GM23338 (cell line): ENCODE results near the gene TNF. TPM values are rescaled to one million over a fixed set of nuclear protein-coding genes. Genes with fewer than 3 reads are reported as not detected.

Source experiments
- ATAC-seq: fragments of 200-7000 bp; cut with Tn5 transposase; 3 replicates; pipeline ENCODE4 v1.9.1; 2020
- DNase-seq: peaks from one replicate; pipeline ENCODE4 v3.0.0-alpha.2; 2015; ENCODE audit warnings: low spot score
- H2AFZ ChIP-seq: fragments of 200-600 bp; sonication (generic); 2 replicates; pipeline ENCODE4 v1.8.0; 2016; ENCODE audit warnings: antibody characterized with exemption, mild to moderate bottlenecking, moderate library complexity
- H3F3A ChIP-seq: fragments of 200-600 bp; sonication (generic); replicated peaks from 2 replicates; pipeline ENCODE4 v1.8.0; 2017; ENCODE audit warnings: antibody characterized with exemption, mixed run types, low read depth
- H3K27ac ChIP-seq: fragments of 200-600 bp; sonication (generic); 2 replicates; pipeline ENCODE4 v1.6.1; 2016; ENCODE audit warnings: low read depth
- H3K27me3 ChIP-seq: fragments of 200-600 bp; sonication (generic); 2 replicates; pipeline ENCODE4 v1.8.0; 2016; ENCODE audit warnings: mild to moderate bottlenecking, mixed run types, moderate library complexity; ENCODE audit not compliant: insufficient read depth
- H3K36me3 ChIP-seq: fragments of 200-600 bp; sonication (generic); 2 replicates; pipeline ENCODE4 v1.8.0; 2016; ENCODE audit warnings: mild to moderate bottlenecking; ENCODE audit not compliant: insufficient read depth
- H3K4me1 ChIP-seq: fragments of 200-600 bp; sonication (generic); 2 replicates; pipeline ENCODE4 v1.8.0; 2016; ENCODE audit warnings: mild to moderate bottlenecking, moderate library complexity; ENCODE audit not compliant: insufficient read depth
- H3K4me2 ChIP-seq: fragments of 200-600 bp; sonication (generic); 2 replicates; pipeline ENCODE4 v1.7.1; 2017; ENCODE audit warnings: mixed run types
- H3K4me3 ChIP-seq: fragments of 200-600 bp; sonication (generic); 2 replicates; pipeline ENCODE4 v1.6.1; 2016; ENCODE audit warnings: mixed run types
- H3K79me2 ChIP-seq: fragments of 200-600 bp; sonication (generic); replicated peaks from 2 replicates; pipeline ENCODE4 v1.8.0; 2017; ENCODE audit warnings: mild to moderate bottlenecking; ENCODE audit not compliant: insufficient read depth
- H3K9me2 ChIP-seq: fragments of 200-600 bp; sonication (generic); 2 replicates; pipeline ENCODE4 v1.8.0; 2017; ENCODE audit not compliant: insufficient read depth
- H4K20me1 ChIP-seq: fragments of 200-600 bp; sonication (generic); replicated peaks from 2 replicates; pipeline ENCODE4 v1.8.0; 2017; ENCODE audit warnings: mild to moderate bottlenecking; ENCODE audit not compliant: insufficient read depth
- H3K27ac Mint-ChIP-seq: 2 replicates; pipeline ENCODE4 v1.8.0; 2020; ENCODE audit warnings: inconsistent platforms, mild to moderate bottlenecking, moderate library complexity, mixed read lengths
- H3K27me3 Mint-ChIP-seq: 3 replicates; pipeline ENCODE4 v1.8.0; 2022; ENCODE audit warnings: low read depth, mild to moderate bottlenecking, moderate library complexity, mixed read lengths, inconsistent platforms; ENCODE audit not compliant: insufficient read depth, poor library complexity
- H3K36me3 Mint-ChIP-seq: 3 replicates; pipeline ENCODE4 v1.8.0; 2021; ENCODE audit warnings: low read depth, mild to moderate bottlenecking, inconsistent platforms, moderate library complexity, mixed read lengths
- H3K4me1 Mint-ChIP-seq: 3 replicates; pipeline ENCODE4 v1.8.0; 2020; ENCODE audit warnings: mild to moderate bottlenecking, inconsistent platforms, mixed read lengths
- H3K4me3 Mint-ChIP-seq: 3 replicates; pipeline ENCODE4 v1.8.0; 2021; ENCODE audit warnings: moderate library complexity, mild to moderate bottlenecking, inconsistent platforms, mixed read lengths
- H3K9me3 Mint-ChIP-seq: 3 replicates; pipeline ENCODE4 v1.8.0; 2020; ENCODE audit warnings: moderate library complexity, mild to moderate bottlenecking, inconsistent platforms, mixed read lengths
- CREB1 ChIP-seq: fragments of 250-450 bp; sonication (Bioruptor Pico); IDR thresholded peaks from 2 replicates; pipeline ENCODE4 v1.5.0; 2020; ENCODE audit warnings: low read depth, mild to moderate bottlenecking, moderate library complexity
- CTCF ChIP-seq, 2 experiments: fragments of 200-600 bp in 1 of 2; sonication (generic) in 1 of 2; conservative IDR thresholded peaks; 2 replicates each; pipeline versions ENCODE4 v1.5.1 to v1.6.1; 2016 to 2017; ENCODE audit warnings: antibody characterized with exemption in 2 of 2, low read depth in 2 of 2, mild to moderate bottlenecking in 2 of 2, moderate library complexity in 1 of 2
- ETS1 ChIP-seq: IDR thresholded peaks from 2 replicates; pipeline ENCODE4 v1.6.1; 2016; ENCODE audit warnings: antibody characterized with exemption
- EZH2 ChIP-seq: fragments of 200-600 bp; sonication (generic); IDR thresholded peaks from one replicate; pipeline ENCODE4 v1.8.0; 2017; ENCODE audit warnings: antibody characterized with exemption, mild to moderate bottlenecking, low read depth; ENCODE audit not compliant: unreplicated experiment
- EZH2phosphoT487 ChIP-seq: fragments of 200-600 bp; sonication (generic); IDR thresholded peaks from one replicate; pipeline ENCODE4 v1.8.1; 2018; ENCODE audit warnings: antibody characterized with exemption; ENCODE audit not compliant: unreplicated experiment
- JUNB ChIP-seq: IDR thresholded peaks from one replicate; pipeline ENCODE4 v1.6.1; 2016; ENCODE audit warnings: antibody characterized with exemption; ENCODE audit not compliant: unreplicated experiment
- NANOG ChIP-seq: IDR thresholded peaks from 2 replicates; pipeline ENCODE4 v1.6.1; 2016; ENCODE audit warnings: antibody characterized with exemption, borderline replicate concordance
- POLR2AphosphoS5 ChIP-seq: IDR thresholded peaks from 2 replicates; pipeline ENCODE4 v1.6.1; 2016; ENCODE audit warnings: antibody characterized with exemption, low read depth
- STAT1 ChIP-seq: IDR thresholded peaks from one replicate; pipeline ENCODE4 v1.6.1; 2016; ENCODE audit warnings: antibody characterized with exemption; ENCODE audit not compliant: unreplicated experiment
- ZNF114 ChIP-seq: fragments of 250-450 bp; sonication (Bioruptor Pico); IDR thresholded peaks from 2 replicates; pipeline ENCODE4 v1.5.0; 2020; ENCODE audit warnings: mild to moderate bottlenecking, moderate library complexity
- ZNF331 ChIP-seq: fragments of 250-450 bp; sonication (Bioruptor Pico); IDR thresholded peaks from 2 replicates; pipeline ENCODE4 v1.5.0; 2020; ENCODE audit warnings: low read depth, mild to moderate bottlenecking, moderate library complexity
- long read RNA-seq: library from polyadenylated mRNA; unstranded; transcript quantifications from one replicate; pipeline ENCODE4 v2.0.0, GENCODE V29; 2020; ENCODE audit not compliant: unreplicated experiment
- polyA plus RNA-seq: library from polyadenylated mRNA; unstranded; fragments of >200 nt; fragmentation: Nextera tagmentation; extraction: Ambion mirVana; gene quantifications from 2 replicates; pipeline ENCODE4 v1.2.1, GENCODE V29; 2016
- total RNA-seq: library from RNA; depleted of rRNA; stranded (reverse); fragments of >200 nt; shearing (Covaris generic); gene quantifications from 2 replicates; pipeline ENCODE4 v1.2.3, GENCODE V29; 2014; rRNA removed
- TF ChIP-seq, protein P1 (sequence below): fragments of 250-450 bp; sonication (Bioruptor Pico); IDR thresholded peaks from 2 replicates; pipeline ENCODE4 v1.5.0; 2020; ENCODE audit warnings: mild to moderate bottlenecking, moderate library complexity
- TF ChIP-seq, protein P2 (sequence below): IDR thresholded peaks from one replicate; pipeline ENCODE4 v1.6.1; 2018; ENCODE audit warnings: antibody characterized with exemption; ENCODE audit not compliant: unreplicated experiment

TNF gene
- total RNA-seq (not detected in 2 replicates), polyA plus RNA-seq (0.11 TPM in 1 of 2 replicates, not detected in the other)
- long read RNA-seq: 0 reads

DNA sequence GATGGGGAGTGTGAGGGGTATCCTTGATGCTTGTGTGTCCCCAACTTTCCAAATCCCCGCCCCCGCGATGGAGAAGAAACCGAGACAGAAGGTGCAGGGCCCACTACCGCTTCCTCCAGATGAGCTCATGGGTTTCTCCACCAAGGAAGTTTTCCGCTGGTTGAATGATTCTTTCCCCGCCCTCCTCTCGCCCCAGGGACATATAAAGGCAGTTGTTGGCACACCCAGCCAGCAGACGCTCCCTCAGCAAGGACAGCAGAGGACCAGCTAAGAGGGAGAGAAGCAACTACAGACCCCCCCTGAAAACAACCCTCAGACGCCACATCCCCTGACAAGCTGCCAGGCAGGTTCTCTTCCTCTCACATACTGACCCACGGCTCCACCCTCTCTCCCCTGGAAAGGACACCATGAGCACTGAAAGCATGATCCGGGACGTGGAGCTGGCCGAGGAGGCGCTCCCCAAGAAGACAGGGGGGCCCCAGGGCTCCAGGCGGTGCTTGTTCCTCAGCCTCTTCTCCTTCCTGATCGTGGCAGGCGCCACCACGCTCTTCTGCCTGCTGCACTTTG is at the start of gene TNF:
TNF (plus strand) TSS at position 231 of the 567 bp plus-strand sequence; CDS start at position 408, 177 bp downstream.
- Mint-ChIP-seq H3K4me1 (peaks cover 14% of the 10 kb centered on the region), H3K27me3 (peaks cover 29% of the 10 kb centered on the region), H3K27ac (no peak within 1 kb of the TSS), H3K36me3 (no peaks in the 10 kb centered on the region; the same call in 2 of the 3 replicates), H3K9me3 (no peaks in the 10 kb centered on the region; the same call in 2 of the 3 replicates), H3K4me3 (no peak within 1 kb of the TSS)
- no peaks in the 10 kb centered on the region for H3F3A ChIP-seq
- no peak within 1 kb of the TSS for H3K4me2 ChIP-seq
- no peak within 1 kb of the TSS for H2AFZ ChIP-seq
- no peaks in the 10 kb centered on the region for H3K79me2 ChIP-seq
- no peak for DNase-seq
- no peak within 1 kb of the TSS for H3K27ac ChIP-seq
- H3K36me3 ChIP-seq: no peaks in the 10 kb centered on the region
- H3K4me3 ChIP-seq: no peak within 1 kb of the TSS
- TF ChIP-seq EZH2: no peak
- TF ChIP-seq, protein P1, sequence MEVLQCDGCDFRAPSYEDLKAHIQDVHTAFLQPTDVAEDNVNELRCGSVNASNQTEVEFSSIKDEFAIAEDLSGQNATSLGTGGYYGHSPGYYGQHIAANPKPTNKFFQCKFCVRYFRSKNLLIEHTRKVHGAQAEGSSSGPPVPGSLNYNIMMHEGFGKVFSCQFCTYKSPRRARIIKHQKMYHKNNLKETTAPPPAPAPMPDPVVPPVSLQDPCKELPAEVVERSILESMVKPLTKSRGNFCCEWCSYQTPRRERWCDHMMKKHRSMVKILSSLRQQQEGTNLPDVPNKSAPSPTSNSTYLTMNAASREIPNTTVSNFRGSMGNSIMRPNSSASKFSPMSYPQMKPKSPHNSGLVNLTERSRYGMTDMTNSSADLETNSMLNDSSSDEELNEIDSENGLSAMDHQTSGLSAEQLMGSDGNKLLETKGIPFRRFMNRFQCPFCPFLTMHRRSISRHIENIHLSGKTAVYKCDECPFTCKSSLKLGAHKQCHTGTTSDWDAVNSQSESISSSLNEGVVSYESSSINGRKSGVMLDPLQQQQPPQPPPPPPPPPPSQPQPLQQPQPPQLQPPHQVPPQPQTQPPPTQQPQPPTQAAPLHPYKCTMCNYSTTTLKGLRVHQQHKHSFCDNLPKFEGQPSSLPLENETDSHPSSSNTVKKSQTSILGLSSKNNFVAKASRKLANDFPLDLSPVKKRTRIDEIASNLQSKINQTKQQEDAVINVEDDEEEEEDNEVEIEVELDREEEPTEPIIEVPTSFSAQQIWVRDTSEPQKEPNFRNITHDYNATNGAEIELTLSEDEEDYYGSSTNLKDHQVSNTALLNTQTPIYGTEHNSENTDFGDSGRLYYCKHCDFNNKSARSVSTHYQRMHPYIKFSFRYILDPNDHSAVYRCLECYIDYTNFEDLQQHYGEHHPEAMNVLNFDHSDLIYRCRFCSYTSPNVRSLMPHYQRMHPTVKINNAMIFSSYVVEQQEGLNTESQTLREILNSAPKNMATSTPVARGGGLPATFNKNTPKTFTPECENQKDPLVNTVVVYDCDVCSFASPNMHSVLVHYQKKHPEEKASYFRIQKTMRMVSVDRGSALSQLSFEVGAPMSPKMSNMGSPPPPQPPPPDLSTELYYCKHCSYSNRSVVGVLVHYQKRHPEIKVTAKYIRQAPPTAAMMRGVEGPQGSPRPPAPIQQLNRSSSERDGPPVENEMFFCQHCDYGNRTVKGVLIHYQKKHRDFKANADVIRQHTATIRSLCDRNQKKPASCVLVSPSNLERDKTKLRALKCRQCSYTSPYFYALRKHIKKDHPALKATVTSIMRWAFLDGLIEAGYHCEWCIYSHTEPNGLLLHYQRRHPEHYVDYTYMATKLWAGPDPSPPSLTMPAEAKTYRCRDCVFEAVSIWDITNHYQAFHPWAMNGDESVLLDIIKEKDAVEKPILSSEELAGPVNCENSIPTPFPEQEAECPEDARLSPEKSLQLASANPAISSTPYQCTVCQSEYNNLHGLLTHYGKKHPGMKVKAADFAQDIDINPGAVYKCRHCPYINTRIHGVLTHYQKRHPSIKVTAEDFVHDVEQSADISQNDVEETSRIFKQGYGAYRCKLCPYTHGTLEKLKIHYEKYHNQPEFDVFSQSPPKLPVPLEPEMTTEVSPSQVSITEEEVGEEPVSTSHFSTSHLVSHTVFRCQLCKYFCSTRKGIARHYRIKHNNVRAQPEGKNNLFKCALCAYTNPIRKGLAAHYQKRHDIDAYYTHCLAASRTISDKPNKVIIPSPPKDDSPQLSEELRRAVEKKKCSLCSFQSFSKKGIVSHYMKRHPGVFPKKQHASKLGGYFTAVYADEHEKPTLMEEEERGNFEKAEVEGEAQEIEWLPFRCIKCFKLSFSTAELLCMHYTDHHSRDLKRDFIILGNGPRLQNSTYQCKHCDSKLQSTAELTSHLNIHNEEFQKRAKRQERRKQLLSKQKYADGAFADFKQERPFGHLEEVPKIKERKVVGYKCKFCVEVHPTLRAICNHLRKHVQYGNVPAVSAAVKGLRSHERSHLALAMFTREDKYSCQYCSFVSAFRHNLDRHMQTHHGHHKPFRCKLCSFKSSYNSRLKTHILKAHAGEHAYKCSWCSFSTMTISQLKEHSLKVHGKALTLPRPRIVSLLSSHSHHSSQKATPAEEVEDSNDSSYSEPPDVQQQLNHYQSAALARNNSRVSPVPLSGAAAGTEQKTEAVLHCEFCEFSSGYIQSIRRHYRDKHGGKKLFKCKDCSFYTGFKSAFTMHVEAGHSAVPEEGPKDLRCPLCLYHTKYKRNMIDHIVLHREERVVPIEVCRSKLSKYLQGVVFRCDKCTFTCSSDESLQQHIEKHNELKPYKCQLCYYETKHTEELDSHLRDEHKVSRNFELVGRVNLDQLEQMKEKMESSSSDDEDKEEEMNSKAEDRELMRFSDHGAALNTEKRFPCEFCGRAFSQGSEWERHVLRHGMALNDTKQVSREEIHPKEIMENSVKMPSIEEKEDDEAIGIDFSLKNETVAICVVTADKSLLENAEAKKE (CRISPR knock-in tag): no peak
- no peak for TF ChIP-seq CTCF (conservative IDR thresholded peaks at IDR 0.05; ENCODE audit: low read depth in 2 of 2)
- TF ChIP-seq, protein P2, sequence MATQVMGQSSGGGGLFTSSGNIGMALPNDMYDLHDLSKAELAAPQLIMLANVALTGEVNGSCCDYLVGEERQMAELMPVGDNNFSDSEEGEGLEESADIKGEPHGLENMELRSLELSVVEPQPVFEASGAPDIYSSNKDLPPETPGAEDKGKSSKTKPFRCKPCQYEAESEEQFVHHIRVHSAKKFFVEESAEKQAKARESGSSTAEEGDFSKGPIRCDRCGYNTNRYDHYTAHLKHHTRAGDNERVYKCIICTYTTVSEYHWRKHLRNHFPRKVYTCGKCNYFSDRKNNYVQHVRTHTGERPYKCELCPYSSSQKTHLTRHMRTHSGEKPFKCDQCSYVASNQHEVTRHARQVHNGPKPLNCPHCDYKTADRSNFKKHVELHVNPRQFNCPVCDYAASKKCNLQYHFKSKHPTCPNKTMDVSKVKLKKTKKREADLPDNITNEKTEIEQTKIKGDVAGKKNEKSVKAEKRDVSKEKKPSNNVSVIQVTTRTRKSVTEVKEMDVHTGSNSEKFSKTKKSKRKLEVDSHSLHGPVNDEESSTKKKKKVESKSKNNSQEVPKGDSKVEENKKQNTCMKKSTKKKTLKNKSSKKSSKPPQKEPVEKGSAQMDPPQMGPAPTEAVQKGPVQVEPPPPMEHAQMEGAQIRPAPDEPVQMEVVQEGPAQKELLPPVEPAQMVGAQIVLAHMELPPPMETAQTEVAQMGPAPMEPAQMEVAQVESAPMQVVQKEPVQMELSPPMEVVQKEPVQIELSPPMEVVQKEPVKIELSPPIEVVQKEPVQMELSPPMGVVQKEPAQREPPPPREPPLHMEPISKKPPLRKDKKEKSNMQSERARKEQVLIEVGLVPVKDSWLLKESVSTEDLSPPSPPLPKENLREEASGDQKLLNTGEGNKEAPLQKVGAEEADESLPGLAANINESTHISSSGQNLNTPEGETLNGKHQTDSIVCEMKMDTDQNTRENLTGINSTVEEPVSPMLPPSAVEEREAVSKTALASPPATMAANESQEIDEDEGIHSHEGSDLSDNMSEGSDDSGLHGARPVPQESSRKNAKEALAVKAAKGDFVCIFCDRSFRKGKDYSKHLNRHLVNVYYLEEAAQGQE: no peak
- TF ChIP-seq JUNB: no peak
- no peak for TF ChIP-seq STAT1
- TF ChIP-seq ZNF114: no peak
- TF ChIP-seq ETS1: no peak
- TF ChIP-seq CREB1 (CRISPR knock-in tag): no peak
- no peak for TF ChIP-seq POLR2AphosphoS5
- no peak for TF ChIP-seq EZH2phosphoT487
- TF ChIP-seq ZNF331: no peak
- no peak for TF ChIP-seq NANOG
- no peak for ATAC-seq
- peaks cover 6% of the 10 kb centered on the region for H3K27me3 ChIP-seq
- no peaks in the 10 kb centered on the region for H3K4me1 ChIP-seq
- H4K20me1 ChIP-seq: no peaks in the 10 kb centered on the region
- H3K9me2 ChIP-seq: no peaks in the 10 kb centered on the region
